HL-60 (cell line): ENCODE results near the gene FAM124A.

Experiments
- DNase-seq, 2 experiments: peaks; one replicate each; pipeline ENCODE4 v3.0.0-alpha.2; 2010 to 2020; ENCODE audit warnings: low read depth in 1 of 2, low spot score in 1 of 2
- H3K27ac ChIP-seq: fragments of 250-450 bp; sonication (Bioruptor Pico); replicated peaks from 2 replicates; pipeline ENCODE4 v1.5.1; 2020; ENCODE audit warnings: mild to moderate bottlenecking, moderate library complexity
- H3K27me3 ChIP-seq: fragments of 250-450 bp; sonication (Bioruptor Pico); 2 replicates; pipeline ENCODE4 v1.5.1; 2021; ENCODE audit warnings: mild to moderate bottlenecking, moderate library complexity; ENCODE audit not compliant: insufficient read depth, poor library complexity, severe bottlenecking
- H3K4me3 ChIP-seq: replicated peaks from 2 replicates; pipeline ENCODE4 v1.5.1; 2011; ENCODE audit warnings: mild to moderate bottlenecking, control low read depth, low read length; ENCODE audit not compliant: insufficient read depth
- CTCF ChIP-seq: IDR thresholded peaks from one replicate; pipeline ENCODE4 v1.5.1; 2011; ENCODE audit warnings: low read length, control low read depth, inconsistent platforms; ENCODE audit not compliant: insufficient read depth
- GABPA ChIP-seq: IDR thresholded peaks from 2 replicates; pipeline ENCODE4 v1.6.1; 2012; ENCODE audit warnings: low read depth
- POLR2AphosphoS5 ChIP-seq: IDR thresholded peaks from 2 replicates; pipeline ENCODE4 v1.6.1; 2012; ENCODE audit warnings: low read depth
- REST ChIP-seq: IDR thresholded peaks from 2 replicates; pipeline ENCODE4 v1.6.1; 2012; ENCODE audit warnings: low read depth; ENCODE audit not compliant: insufficient replicate concordance
- SPI1 ChIP-seq: IDR thresholded peaks from 2 replicates; pipeline ENCODE4 v1.6.1; 2012; ENCODE audit warnings: low read depth, mild to moderate bottlenecking, borderline replicate concordance

The FAM124A gene

DNA sequence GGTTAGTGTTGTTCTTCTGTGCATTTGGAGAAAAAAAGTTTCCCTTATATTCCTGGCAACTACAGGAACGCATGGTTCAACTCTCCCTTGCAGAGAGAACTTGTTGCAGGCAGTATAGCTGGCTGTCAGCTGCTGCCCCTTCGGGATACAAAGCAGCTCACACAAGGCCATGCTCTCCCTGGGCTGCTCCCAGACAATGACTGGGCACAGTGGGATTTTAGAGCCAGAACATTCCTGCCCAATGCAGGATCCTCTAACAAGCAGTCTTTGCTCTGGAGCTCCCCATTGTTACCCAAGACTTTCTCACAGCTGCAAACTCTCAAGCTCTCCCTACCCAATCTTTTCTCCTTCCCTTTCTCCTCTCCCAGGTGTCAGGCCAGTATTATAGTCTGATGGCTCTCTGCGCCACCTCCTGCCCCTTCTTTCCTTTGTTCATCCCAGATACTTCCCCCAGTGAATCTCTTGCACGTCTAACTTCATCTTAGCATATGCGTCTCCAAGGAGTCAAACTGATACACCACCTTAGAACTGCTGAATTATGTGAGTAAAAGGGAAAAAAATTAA is 89.8 kb downstream of the FAM124A start:
- Histone ChIP-seq H3K27ac (no peak overlapping the region), H3K4me3 (no peak overlapping the region), H3K27me3 (no peaks in the 10 kb centered on the region)
- TF ChIP-seq CTCF (no peak), SPI1 (no peak), POLR2AphosphoS5 (no peak), GABPA (no peak), REST (no peak)
- no peak for DNase-seq

DNA sequence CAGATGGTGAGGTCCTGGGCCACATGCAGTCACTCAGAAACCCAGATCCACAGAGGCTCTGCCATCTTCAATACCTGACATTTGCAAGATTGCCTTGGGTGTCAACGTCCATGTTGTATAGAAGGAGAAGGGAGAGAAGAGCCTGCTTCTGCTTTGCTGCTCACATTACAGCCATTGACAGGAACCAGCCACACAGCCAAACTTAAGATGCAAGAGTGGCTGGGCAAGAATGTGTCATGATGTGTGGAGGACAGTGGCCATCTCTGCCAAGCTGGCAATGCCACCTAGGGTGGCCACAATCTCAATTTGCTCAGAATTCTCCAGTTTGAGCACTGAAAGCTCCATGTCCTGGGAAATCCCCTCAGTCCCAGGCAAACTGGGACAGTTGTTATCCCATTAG is 91.4 kb downstream of the FAM124A start:
- Histone ChIP-seq H3K4me3 (no peak overlapping the region), H3K27me3 (no peaks in the 10 kb centered on the region), H3K27ac (no peak overlapping the region)
- TF ChIP-seq POLR2AphosphoS5 (no peak), REST (no peak), CTCF (no peak), GABPA (no peak), SPI1 (no peak)
- DNase-seq, result no peak

GRCh38 chr13:51317262-51317661 is 95.1 kb downstream of the FAM124A start:
- no peak for TF ChIP-seq REST
- Histone ChIP-seq H3K27ac (no peak overlapping the region), H3K27me3 (no peaks in the 10 kb centered on the region), H3K4me3 (no peak overlapping the region)
- DNase-seq, result no peak

DNA sequence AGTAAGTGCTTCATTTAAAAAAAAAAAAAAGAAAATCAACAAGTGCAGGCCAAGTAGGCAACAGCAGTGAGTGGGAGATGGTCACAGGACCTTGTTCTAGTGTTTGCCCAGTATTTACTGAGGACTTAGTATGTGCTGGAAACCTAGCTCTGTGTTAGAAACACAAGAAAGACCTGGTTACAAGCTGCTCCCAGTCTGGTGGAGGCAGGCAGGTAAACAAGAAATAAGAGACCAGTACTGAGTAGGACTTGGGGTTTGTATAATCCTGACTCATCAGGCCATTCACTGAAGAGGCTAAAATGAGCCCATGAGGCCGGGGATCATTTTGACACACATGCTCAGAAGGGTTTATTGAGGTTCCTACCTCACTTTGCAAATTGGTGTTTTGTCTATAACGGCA is 95.8 kb downstream of the FAM124A start:
- no peak for TF ChIP-seq GABPA
- no peak for TF ChIP-seq SPI1
- TF ChIP-seq CTCF, result no peak
- no peak for TF ChIP-seq POLR2AphosphoS5
- Histone ChIP-seq H3K27ac (no peak overlapping the region), H3K4me3 (no peak overlapping the region), H3K27me3 (no peaks in the 10 kb centered on the region)
- DNase-seq, result no peak
